OCI-LY3 (cell line): ENCODE data around the gene TACR3.
"Not testable (repeated sequence)": the region's sequence is repeated elsewhere in the genome, so short reads cannot be mapped to it uniquely, and the experiment has no call there.

Experiments used
- H2AFZ ChIP-seq: fragments of 200-600, 300-600 bp; shearing (Covaris generic); 2 replicates; pipeline ENCODE4 v1.6.0; 2014; ENCODE audit warnings: antibody characterized with exemption, low read depth, low read length
- H3K27ac ChIP-seq: fragments of 200-600, 300-600 bp; sonication (generic); 2 replicates; pipeline ENCODE4 v1.5.1; 2014; ENCODE audit warnings: mild to moderate bottlenecking, low read length, moderate library complexity, mixed read lengths
- H3K27me3 ChIP-seq: fragments of 200-600, 300-600 bp; sonication (generic); 2 replicates; pipeline ENCODE4 v1.6.1; 2014; ENCODE audit warnings: low read depth, low read length, mixed read lengths
- H3K36me3 ChIP-seq: fragments of 200-600, 300-600 bp; sonication (generic); replicated peaks from 2 replicates; pipeline ENCODE3; 2014; ENCODE audit warnings: low read depth, low read length, mixed read lengths
- H3K4me1 ChIP-seq: fragments of 300-600, 200-600 bp; sonication (generic); 2 replicates; pipeline ENCODE4 v1.6.1; 2014; ENCODE audit warnings: low read length, mixed read lengths
- H3K4me2 ChIP-seq: fragments of 200-600, 300-600 bp; sonication (generic); 2 replicates; pipeline ENCODE4 v1.6.1; 2014; ENCODE audit warnings: low read length, mixed read lengths
- H3K4me3 ChIP-seq: fragments of 300-600, 200-600 bp; sonication (generic); 2 replicates; pipeline ENCODE4 v1.5.1; 2014; ENCODE audit warnings: antibody characterized with exemption, mild to moderate bottlenecking, low read length, moderate library complexity
- H3K79me2 ChIP-seq: fragments of 300-600, 200-600 bp; shearing (Covaris generic); 2 replicates; pipeline ENCODE4 v1.6.1; 2014; ENCODE audit warnings: mild to moderate bottlenecking, low read length, mixed read lengths
- H3K9ac ChIP-seq: fragments of 300-600, 200-600 bp; shearing (Covaris generic); 2 replicates; pipeline ENCODE4 v1.6.0; 2014; ENCODE audit warnings: mild to moderate bottlenecking, low read length, moderate library complexity
- H3K9me3 ChIP-seq: fragments of 200-600, 300-600 bp; shearing (Covaris generic); 2 replicates; pipeline ENCODE4 v1.6.1; 2014; ENCODE audit warnings: low read length, mixed read lengths; ENCODE audit not compliant: insufficient read depth
- H4K20me1 ChIP-seq: fragments of 200-600, 300-600 bp; sonication (generic); 2 replicates; pipeline ENCODE4 v1.6.1; 2016; ENCODE audit warnings: low read length, mixed read lengths; ENCODE audit not compliant: insufficient read depth
- EZH2phosphoT487 ChIP-seq: fragments of 200-600 bp; shearing (Covaris generic); IDR thresholded peaks from 2 replicates; pipeline ENCODE4 v1.6.1; 2018; ENCODE audit warnings: antibody characterized with exemption, mixed run types, low read depth
- TF ChIP-seq, protein P1 (sequence below): fragments of 200-600, 300-600 bp; sonication (generic); IDR thresholded peaks from 2 replicates; pipeline ENCODE4 v1.5.1; 2014; ENCODE audit warnings: antibody characterized with exemption, low read length, low read depth

Gene TACR3

GRCh38 chr4:103719105-103719829 is 518 bp downstream of the TACR3 start:
- Histone ChIP-seq H3K27ac (no peak overlapping the region), H2AFZ (no peak overlapping the region), H3K9me3 (no peaks in the 10 kb centered on the region), H3K79me2 (no peaks in the 10 kb centered on the region), H3K4me2 (no peak overlapping the region), H4K20me1 (no peaks in the 10 kb centered on the region), H3K27me3 (no peaks in the 10 kb centered on the region), H3K4me3 (no peak overlapping the region), H3K9ac (no peak overlapping the region), H3K4me1 (no peaks in the 10 kb centered on the region), H3K36me3 (no peaks in the 10 kb centered on the region)
- TF ChIP-seq EZH2phosphoT487 = no peak
- TF ChIP-seq, protein P1, sequence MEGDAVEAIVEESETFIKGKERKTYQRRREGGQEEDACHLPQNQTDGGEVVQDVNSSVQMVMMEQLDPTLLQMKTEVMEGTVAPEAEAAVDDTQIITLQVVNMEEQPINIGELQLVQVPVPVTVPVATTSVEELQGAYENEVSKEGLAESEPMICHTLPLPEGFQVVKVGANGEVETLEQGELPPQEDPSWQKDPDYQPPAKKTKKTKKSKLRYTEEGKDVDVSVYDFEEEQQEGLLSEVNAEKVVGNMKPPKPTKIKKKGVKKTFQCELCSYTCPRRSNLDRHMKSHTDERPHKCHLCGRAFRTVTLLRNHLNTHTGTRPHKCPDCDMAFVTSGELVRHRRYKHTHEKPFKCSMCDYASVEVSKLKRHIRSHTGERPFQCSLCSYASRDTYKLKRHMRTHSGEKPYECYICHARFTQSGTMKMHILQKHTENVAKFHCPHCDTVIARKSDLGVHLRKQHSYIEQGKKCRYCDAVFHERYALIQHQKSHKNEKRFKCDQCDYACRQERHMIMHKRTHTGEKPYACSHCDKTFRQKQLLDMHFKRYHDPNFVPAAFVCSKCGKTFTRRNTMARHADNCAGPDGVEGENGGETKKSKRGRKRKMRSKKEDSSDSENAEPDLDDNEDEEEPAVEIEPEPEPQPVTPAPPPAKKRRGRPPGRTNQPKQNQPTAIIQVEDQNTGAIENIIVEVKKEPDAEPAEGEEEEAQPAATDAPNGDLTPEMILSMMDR = no peak

- Histone ChIP-seq H3K27me3 (no peaks in the 10 kb centered on the region), H3K4me3 (no peak overlapping the region), H3K9me3 (no peaks in the 10 kb centered on the region), H3K36me3 (no peaks in the 10 kb centered on the region), H3K4me2 (no peak overlapping the region), H3K9ac (no peak overlapping the region), H4K20me1 (no peaks in the 10 kb centered on the region), H3K27ac (no peak overlapping the region), H3K79me2 (no peaks in the 10 kb centered on the region), H2AFZ (no peak overlapping the region), H3K4me1 (no peaks in the 10 kb centered on the region)
- TF ChIP-seq, protein P1 = no peak
- no peak for TF ChIP-seq EZH2phosphoT487
Observed at GRCh38 chr4:103692615-103693014, 27.2 kb downstream of the TACR3 start.

GRCh38 chr4:103673983-103674382 is 45.8 kb downstream of the TACR3 start:
- H3K9ac ChIP-seq = no peak overlapping the region
- no peak overlapping the region for H2AFZ ChIP-seq
- no peak overlapping the region for H3K27ac ChIP-seq
- H4K20me1 ChIP-seq = no peaks in the 10 kb centered on the region
- no peaks in the 10 kb centered on the region for H3K9me3 ChIP-seq
- peak overlapping the region; percentile 26 for H3K4me2 ChIP-seq
- H3K36me3 ChIP-seq = no peaks in the 10 kb centered on the region
- H3K27me3 ChIP-seq = no peaks in the 10 kb centered on the region
- H3K4me1 ChIP-seq = peaks cover 17% of the 10 kb centered on the region
- TF ChIP-seq EZH2phosphoT487 = no peak
- TF ChIP-seq, protein P1 = no peak
- no peak overlapping the region for H3K4me3 ChIP-seq
- no peaks in the 10 kb centered on the region for H3K79me2 ChIP-seq

DNA sequence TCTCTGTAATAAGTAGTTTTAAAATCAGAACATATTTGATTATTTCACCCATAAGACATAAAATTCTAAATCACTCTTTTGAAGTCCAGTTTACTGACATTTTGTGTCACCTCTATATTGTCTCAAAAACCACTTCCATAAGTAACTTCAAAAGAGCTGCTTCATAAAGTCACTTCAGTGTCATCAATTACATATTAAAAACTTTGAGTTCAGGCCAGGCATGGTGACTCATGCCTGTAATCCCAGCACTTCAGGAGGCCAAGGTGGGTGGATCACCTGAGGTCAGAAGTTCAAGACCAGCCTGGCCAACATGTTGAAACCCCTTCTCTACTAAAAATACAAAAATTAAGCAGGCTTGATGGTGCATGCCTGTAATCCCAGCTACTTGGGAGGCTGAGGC is 53.0 kb downstream of the TACR3 start:
- H3K9me3 ChIP-seq, H3K27me3 ChIP-seq, H3K4me3 ChIP-seq, H3K36me3 ChIP-seq, H3K79me2 ChIP-seq, H3K4me1 ChIP-seq, H3K27ac ChIP-seq, H3K9ac ChIP-seq, H4K20me1 ChIP-seq, H3K4me2 ChIP-seq, H2AFZ ChIP-seq: not testable (repeated sequence)
